Urinary bladder (tissue), 4 donors: ENCODE results near the gene RAB43. TPM values are rescaled to one million over a fixed set of nuclear protein-coding genes. Genes with fewer than 3 reads are reported as not detected.

Source experiments
- DNase-seq: peaks from one replicate; pipeline ENCODE4 v3.0.0-alpha.2; 2015; ENCODE audit errors: extremely low spot score
- H3K27ac ChIP-seq: one replicate; pipeline ENCODE4 v1.5.1; 2013; ENCODE audit warnings: low read depth, mild to moderate bottlenecking, moderate library complexity
- H3K36me3 ChIP-seq: one replicate; pipeline ENCODE4 v1.6.1; 2013; ENCODE audit warnings: mild to moderate bottlenecking, moderate library complexity; ENCODE audit not compliant: insufficient read depth
- H3K4me1 ChIP-seq: one replicate; pipeline ENCODE4 v1.6.1; 2013; ENCODE audit warnings: mild to moderate bottlenecking, moderate library complexity; ENCODE audit not compliant: insufficient read depth
- H3K4me3 ChIP-seq: one replicate; pipeline ENCODE4 v1.5.1; 2013; ENCODE audit warnings: low read depth, low read length
- WGBS: extraction: QIAGEN DNeasy Blood & Tissue Kit; methylation state at CpG from one replicate; pipeline ENCODE4 v1.1.7; 2013; 5-methylcytosine and 5-hydroxymethylcytosine counted together
- polyA plus RNA-seq: library from polyadenylated mRNA; stranded (reverse); fragments of 200-250 nt; gene quantifications from one replicate; pipeline ENCODE4 v1.2.3, GENCODE V29; 2013
- total RNA-seq: library from RNA; depleted of rRNA; stranded (reverse); fragments of >200 nt; gene quantifications from one replicate; pipeline ENCODE4 v1.2.3, GENCODE V29; 2014
- donor health status: healthy with polysubstance abuse.
- donor health status: healthy.

Gene RAB43
- total and polyA plus RNA-seq, 2 donors, result 6.0 to 11.3 TPM

DNA sequence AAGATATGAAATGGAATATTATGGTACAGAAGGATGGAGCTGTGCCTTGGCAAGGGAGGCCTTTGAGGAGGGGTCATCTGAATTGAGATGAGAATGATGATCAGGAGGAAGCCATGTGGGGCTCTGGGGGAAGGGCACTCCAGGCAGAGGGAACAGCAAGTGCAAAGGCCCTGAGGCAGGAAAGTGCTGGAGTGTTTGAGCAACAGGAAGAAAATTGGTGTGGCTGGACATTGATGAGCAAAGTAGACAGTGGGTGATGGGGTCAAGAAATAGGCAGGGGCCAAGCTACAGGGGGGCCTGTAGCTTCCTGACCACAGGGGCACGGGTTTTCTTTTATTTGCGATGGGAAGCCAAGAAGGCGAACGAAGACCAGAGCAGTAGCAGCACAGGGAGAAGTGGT is 64.4 kb downstream of the RAB43 start:
- Histone ChIP-seq H3K4me3 (no peak overlapping the region), H3K27ac (no peak overlapping the region), H3K36me3 (no peaks in the 10 kb centered on the region), H3K4me1 (no peaks in the 10 kb centered on the region)
- WGBS, result 91% methylated on average over 4 of the region's 4 CpGs
- DNase-seq, result no peak

GRCh38 chr3:129056451-129057173 is 65.0 kb downstream of the RAB43 start:
- Histone ChIP-seq H3K4me3 (no peak overlapping the region), H3K27ac (no peak overlapping the region), H3K4me1 (no peaks in the 10 kb centered on the region), H3K36me3 (no peaks in the 10 kb centered on the region)
- WGBS, result 72% methylated on average over 9 of the region's 9 CpGs
- no peak for DNase-seq

DNA sequence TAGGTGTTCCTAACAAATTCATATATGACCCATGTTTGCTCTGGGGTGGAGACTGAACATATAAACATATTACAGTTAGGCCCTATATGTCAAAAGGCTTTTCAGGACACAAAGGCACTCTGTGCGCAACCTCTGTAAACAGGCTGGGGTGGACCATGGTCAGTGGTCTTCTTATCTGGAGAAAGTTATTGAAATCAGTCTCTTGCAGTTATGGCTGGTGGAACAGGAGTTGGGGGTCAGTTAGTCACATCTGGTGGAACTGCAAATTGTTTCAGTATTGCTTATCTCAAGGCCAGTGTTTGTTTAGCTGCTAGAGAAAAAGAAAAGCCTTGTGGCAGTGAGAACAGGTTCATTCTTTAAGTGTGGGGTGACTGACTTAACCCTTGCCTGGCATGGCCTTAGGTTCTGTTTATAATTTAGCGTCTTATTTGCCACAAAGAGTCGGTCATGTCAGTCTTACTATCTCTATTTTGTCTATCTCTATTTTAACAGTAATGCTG is 66.9 kb downstream of the RAB43 start:
- Histone ChIP-seq H3K4me1 (no peaks in the 10 kb centered on the region), H3K36me3 (no peaks in the 10 kb centered on the region), H3K27ac (no peak overlapping the region), H3K4me3 (no peak overlapping the region)
- no peak for DNase-seq
- 87% methylated on average over 3 of the region's 3 CpGs for WGBS

DNA sequence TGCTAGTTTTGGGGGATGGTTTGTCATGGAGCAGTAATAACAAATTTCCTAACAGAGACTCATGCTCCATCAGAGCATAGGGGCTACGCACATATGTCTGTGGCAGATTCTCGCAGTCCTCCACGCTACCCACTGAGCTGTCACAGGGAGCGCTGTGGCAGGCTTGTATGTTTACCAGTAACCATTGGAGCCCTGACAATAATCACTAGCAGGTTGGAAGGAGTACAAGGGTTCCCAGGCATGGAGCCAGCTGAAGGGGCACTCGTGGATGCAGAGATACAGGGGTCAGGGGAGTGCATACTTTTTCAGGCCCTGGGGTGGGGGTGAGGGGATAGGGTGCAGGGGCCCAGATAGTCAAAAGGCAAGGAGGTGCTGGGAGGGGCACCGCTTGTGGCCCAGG is 68.9 kb downstream of the RAB43 start:
- H3K36me3 ChIP-seq, result no peaks in the 10 kb centered on the region
- H3K27ac ChIP-seq, result no peak overlapping the region
- DNase-seq, result no peak
- H3K4me1 ChIP-seq, result no peaks in the 10 kb centered on the region
- no peak overlapping the region for H3K4me3 ChIP-seq
- 41% methylated on average over 6 of the region's 6 CpGs for WGBS

GRCh38 chr3:129051871-129052340 is 69.7 kb downstream of the RAB43 start:
- WGBS, result 29% methylated on average over 5 of the region's 5 CpGs
- Histone ChIP-seq H3K36me3 (no peaks in the 10 kb centered on the region), H3K27ac (no peak overlapping the region), H3K4me1 (no peaks in the 10 kb centered on the region), H3K4me3 (no peak overlapping the region)
- DNase-seq, result no peak

DNA sequence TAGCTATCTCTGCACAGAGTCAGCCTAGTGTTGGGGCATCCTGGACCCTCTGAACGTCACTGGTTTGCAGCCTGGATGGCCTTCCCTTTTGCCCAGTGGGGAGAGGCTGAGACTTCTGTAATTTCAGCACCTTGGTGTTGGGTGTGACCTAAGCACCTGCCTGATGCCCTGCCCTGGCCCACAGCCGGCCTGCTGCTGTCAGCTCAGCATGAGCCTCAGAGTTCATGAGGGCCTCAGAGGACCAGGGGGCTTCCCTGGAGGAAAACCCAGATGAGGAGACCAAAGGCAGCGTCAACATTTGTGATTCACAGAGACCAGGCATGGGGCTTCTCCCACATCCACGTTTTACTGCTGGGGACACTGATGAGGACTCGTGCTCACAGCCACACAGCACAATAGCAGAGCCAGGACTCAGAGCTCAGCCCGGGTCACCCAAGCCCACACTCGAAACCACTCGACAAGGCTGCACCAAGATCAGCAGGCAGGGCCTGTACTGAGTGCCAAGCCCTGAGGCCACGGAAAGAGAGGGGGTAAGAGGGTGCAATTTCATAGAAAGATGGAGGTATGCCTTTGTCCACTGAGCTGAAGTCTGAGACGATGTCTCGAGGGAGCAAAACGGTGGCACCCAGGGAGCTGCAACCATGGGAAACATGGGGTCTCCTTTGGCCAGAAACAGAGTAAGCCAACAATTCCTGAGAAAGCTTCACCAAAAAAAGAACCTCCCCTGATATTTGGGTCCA is 70.9 kb downstream of the RAB43 start:
- WGBS, result 94% methylated on average over 12 of the region's 12 CpGs
- no peak for DNase-seq
- no peaks in the 10 kb centered on the region for H3K4me1 ChIP-seq

DNA sequence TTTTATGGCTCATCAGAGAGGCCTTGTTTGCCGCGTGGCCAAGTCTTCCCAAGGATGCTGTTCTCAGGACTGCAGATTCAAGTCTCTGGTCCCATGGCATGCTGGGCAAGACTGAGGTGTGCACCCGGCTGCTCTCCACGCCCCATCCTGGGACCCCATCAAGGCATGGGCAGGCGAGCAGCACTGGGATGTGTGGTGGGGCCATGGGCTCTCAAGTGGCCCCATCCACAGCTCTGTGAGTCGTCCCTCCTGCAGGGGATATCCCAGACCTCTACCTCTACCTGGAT is 74.1 kb downstream of the RAB43 start:
- no peak for DNase-seq
- Histone ChIP-seq H3K36me3 (no peaks in the 10 kb centered on the region), H3K4me1 (no peaks in the 10 kb centered on the region), H3K4me3 (no peak overlapping the region), H3K27ac (no peak overlapping the region)
- WGBS, result 95% methylated on average over 6 of the region's 6 CpGs

More for the DNA sequence above, 70.9 kb downstream of the RAB43 start:
- Histone ChIP-seq H3K27ac (no peak overlapping the region), H3K4me3 (no peak overlapping the region), H3K36me3 (no peaks in the 10 kb centered on the region)

DNA sequence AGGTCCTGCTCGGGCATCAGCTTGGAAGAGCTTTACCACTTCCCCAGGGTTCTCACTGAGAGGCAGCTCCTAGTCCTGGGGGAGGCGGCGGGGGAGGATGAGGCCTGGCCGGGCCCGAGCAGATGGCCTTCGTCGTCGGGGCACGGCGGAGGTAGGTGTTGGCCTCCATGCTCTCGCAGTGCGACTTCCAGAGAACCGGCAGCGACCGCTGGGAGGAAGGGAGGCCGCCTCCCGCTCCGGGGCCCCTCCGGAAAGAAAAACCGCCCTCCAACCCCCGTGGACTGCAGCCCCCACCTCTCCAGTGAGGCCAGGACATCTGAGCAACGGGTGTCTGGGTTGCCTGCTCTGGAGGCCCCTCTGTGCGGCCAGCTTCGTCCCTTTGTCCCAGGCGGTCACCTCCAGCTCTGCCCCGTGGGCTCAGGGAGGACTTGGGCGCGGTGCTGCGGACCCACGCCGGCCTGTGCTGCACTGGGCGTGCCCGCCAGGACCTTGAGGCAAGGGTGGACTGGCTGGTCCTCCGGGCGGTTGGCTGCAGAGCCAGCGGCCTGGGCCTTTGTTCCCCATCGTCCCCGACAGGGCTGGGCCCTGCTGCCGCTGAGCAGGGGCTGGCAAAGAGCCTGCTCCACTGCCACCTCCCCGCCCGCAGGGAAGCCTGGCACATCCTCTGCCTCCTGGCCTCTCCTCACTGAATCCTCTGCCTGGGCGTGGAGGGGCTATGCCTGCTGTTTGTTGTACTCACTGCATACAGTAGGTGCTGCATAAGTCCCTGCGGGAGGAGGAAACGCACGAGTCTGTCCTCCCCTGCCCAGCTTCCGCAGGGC is 74.7 kb downstream of the RAB43 start:
- DNase-seq, result no peak
- Histone ChIP-seq H3K27ac (no peak overlapping the region), H3K4me1 (no peaks in the 10 kb centered on the region), H3K4me3 (no peak overlapping the region), H3K36me3 (no peaks in the 10 kb centered on the region)
- 86% methylated on average over 46 of the region's 46 CpGs for WGBS

GRCh38 chr3:129046037-129046731 is 75.4 kb downstream of the RAB43 start:
- no peak for DNase-seq
- H3K27ac ChIP-seq, result no peak overlapping the region
- peak overlapping the region; percentile 24 for H3K4me3 ChIP-seq
- H3K36me3 ChIP-seq, result no peaks in the 10 kb centered on the region
- H3K4me1 ChIP-seq, result no peaks in the 10 kb centered on the region
- WGBS, result 29% methylated on average over 67 of the region's 67 CpGs

DNA sequence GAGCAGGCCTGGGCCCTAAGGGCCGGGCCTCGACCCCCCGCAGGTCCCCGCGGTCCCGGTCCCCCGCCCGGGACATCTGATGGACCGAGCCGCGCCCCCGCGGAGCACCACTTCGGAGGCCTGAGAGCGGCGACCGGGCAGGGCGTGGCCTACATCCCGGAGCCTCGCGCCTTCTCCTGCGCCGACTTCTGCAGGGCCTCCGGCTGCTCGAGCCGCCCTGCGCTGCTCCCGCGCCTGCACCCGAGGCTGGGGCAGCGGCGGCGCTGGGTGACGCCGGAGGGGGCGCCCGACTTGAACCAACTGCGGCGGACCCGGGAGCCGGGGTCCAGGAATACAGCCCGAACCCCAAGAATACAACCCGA is 75.9 kb downstream of the RAB43 start:
- H3K4me1 ChIP-seq, result no peaks in the 10 kb centered on the region
- DNase-seq, result no peak
- peak overlapping the region; percentile 24 for H3K4me3 ChIP-seq
- no peaks in the 10 kb centered on the region for H3K36me3 ChIP-seq
- no peak overlapping the region for H3K27ac ChIP-seq
- 6% methylated on average over 43 of the region's 43 CpGs for WGBS

- no peaks in the 10 kb centered on the region for H3K4me1 ChIP-seq
- 88% methylated on average over 15 of the region's 15 CpGs for WGBS
- no peak for DNase-seq
- H3K4me3 ChIP-seq, result no peak overlapping the region
- no peaks in the 10 kb centered on the region for H3K36me3 ChIP-seq
- no peak overlapping the region for H3K27ac ChIP-seq
Observed at GRCh38 chr3:129040579-129041300, 80.9 kb downstream of the RAB43 start.

DNA sequence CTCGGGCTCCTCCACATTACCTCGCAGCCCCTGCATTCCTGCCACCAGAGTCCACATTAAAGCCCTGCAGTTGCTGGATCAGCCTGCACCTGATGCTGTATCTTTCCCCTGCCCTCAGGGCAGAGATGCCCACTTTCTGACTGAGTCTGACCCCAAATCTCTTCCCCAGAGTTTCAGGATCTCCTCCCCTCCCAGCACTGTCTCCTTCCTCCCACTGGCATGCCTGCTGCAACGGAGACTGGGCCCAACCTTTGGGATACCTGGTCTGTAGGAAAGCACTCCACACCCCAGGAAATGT is 81.6 kb downstream of the RAB43 start:
- 77% methylated on average over 3 of the region's 3 CpGs for WGBS
- DNase-seq, result no peak
- no peaks in the 10 kb centered on the region for H3K36me3 ChIP-seq
- no peak overlapping the region for H3K4me3 ChIP-seq
- H3K27ac ChIP-seq, result no peak overlapping the region
- H3K4me1 ChIP-seq, result no peaks in the 10 kb centered on the region
